HepG2 (cell line): ENCODE results near the gene RACGAP1. TPM values are rescaled to one million over a fixed set of nuclear protein-coding genes. Genes with fewer than 3 reads are reported as not detected.

Experiments
- ATAC-seq: fragments of 200-7000 bp; cut with Tn5 transposase; 3 replicates; pipeline ENCODE4 v1.9.1; 2020; ENCODE audit warnings: mild to moderate bottlenecking, moderate library complexity
- BruUV-seq: library from RNA; stranded (reverse); fragments of 400-500 nt; replicated peaks from 2 replicates; lab custom pipeline; 2021; lab: Mats Ljungman, UMichigan
- CTCF ChIA-PET: fragments of 300-600 bp; formaldehyde crosslinking; extraction: SDS; loops from one replicate; lab custom pipeline; 2021; ENCODE audit warnings: low total read pairs, inconsistent platforms, low intra/inter-chr PET ratio; lab: Yijun Ruan, JAX
- POLR2A ChIA-PET: fragments of 350-600 bp; sonication (Branson Sonifier 250); formaldehyde crosslinking; loops from one replicate; lab custom pipeline; 2020; ENCODE audit warnings: antibody characterized with exemption, inconsistent platforms; lab: Yijun Ruan, JAX
- DNase-seq: peaks from one replicate; pipeline ENCODE4 v3.0.0-alpha.2; 2015; ENCODE audit warnings: low spot score
- FAIRE-seq: peaks from 3 replicates; lab custom pipeline; 2011; peaks lifted over from hg19 to GRCh38; lab: Jason Lieb, UNC
- H2AFZ ChIP-seq: one replicate; pipeline ENCODE4 v1.6.1; 2011; ENCODE audit warnings: low read length, inconsistent platforms
- H3K27ac ChIP-seq: fragments of 300-600 bp; 3 replicates; pipeline ENCODE4 v1.8.0; 2011; ENCODE audit warnings: mixed run types, mild to moderate bottlenecking, mixed read lengths, low read length, inconsistent platforms; ENCODE audit not compliant: insufficient read depth; ENCODE audit errors: extremely low read length
- H3K27me3 ChIP-seq, 2 experiments: fragments of 200-600 bp in 1 of 2; 2 replicates in 1 of 2; 3 replicates in 1 of 2; pipeline versions ENCODE4 v1.6.0 to v1.8.0; 2011; ENCODE audit warnings: low read length in 2 of 2, mild to moderate bottlenecking in 2 of 2, moderate library complexity in 2 of 2, inconsistent platforms in 1 of 2; ENCODE audit not compliant: insufficient read depth in 2 of 2, control insufficient read depth in 1 of 2
- H3K36me3 ChIP-seq, 2 experiments: fragments of 200-600 bp in 1 of 2; replicated peaks in 1 of 2; 2 replicates in 1 of 2; 3 replicates in 1 of 2; pipeline versions ENCODE4 v1.5.1 to v1.8.0; 2011; ENCODE audit warnings: low read length in 2 of 2, inconsistent platforms in 1 of 2; ENCODE audit not compliant: insufficient read depth in 2 of 2, control insufficient read depth in 1 of 2
- H3K4me1 ChIP-seq: 2 replicates; pipeline ENCODE4 v1.5.1; 2012; ENCODE audit warnings: low read length, inconsistent platforms; ENCODE audit not compliant: insufficient read depth
- H3K4me2 ChIP-seq: 2 replicates; pipeline ENCODE4 v1.6.0; 2011; ENCODE audit warnings: low read depth, low read length, inconsistent platforms
- H3K4me3 ChIP-seq, 3 experiments: fragments of 200-600 bp in 1 of 3; sonication (generic), shearing (Covaris generic) in 1 of 3; replicated peaks in 1 of 3; 2 replicates each; pipeline ENCODE4 v1.5.1; 2011 to 2016; ENCODE audit warnings: low read length in 3 of 3, inconsistent platforms in 2 of 3, low read depth in 2 of 3, mild to moderate bottlenecking in 2 of 3, control low read depth in 1 of 3, mixed read lengths in 1 of 3; ENCODE audit not compliant: insufficient read depth in 1 of 3
- H3K79me2 ChIP-seq: one replicate; pipeline ENCODE4 v1.6.1; 2011; ENCODE audit warnings: low read length, inconsistent platforms; ENCODE audit not compliant: insufficient read depth
- H3K9ac ChIP-seq: 2 replicates; pipeline ENCODE4 v1.6.0; 2011; ENCODE audit warnings: mild to moderate bottlenecking, low read depth, low read length, inconsistent platforms; ENCODE audit not compliant: insufficient read depth
- H3K9me3 ChIP-seq: 2 replicates; pipeline ENCODE4 v1.5.1; 2012; ENCODE audit warnings: mild to moderate bottlenecking, low read length
- H4K20me1 ChIP-seq: 2 replicates; pipeline ENCODE4 v1.6.0; 2011; ENCODE audit warnings: inconsistent platforms, mild to moderate bottlenecking, low read length, moderate library complexity; ENCODE audit not compliant: insufficient read depth
- MAZ ChIP-seq, 2 experiments: sonication (generic) in 1 of 2; formaldehyde crosslinking in 1 of 2; IDR thresholded peaks; 2 replicates each; pipeline versions ENCODE4 v1.5.0 to v1.6.1; 2012 to 2020; ENCODE audit warnings: low read depth in 2 of 2, mild to moderate bottlenecking in 2 of 2, borderline replicate concordance in 1 of 2, improper control_type of control experiment in 1 of 2, low read length in 1 of 2, missing genetic modification reagents in 1 of 2, moderate library complexity in 1 of 2
- NFAT5 ChIP-seq: sonication (generic); formaldehyde crosslinking; IDR thresholded peaks from 2 replicates; pipeline ENCODE4 v1.4.0; 2020; ENCODE audit warnings: missing genetic modification reagents
- NR1H2 ChIP-seq: sonication (generic); formaldehyde crosslinking; IDR thresholded peaks from 2 replicates; pipeline ENCODE4 v1.8.1; 2022; ENCODE audit warnings: low read depth, missing genetic modification reagents, borderline replicate concordance
- TBP ChIP-seq: sonication (generic); formaldehyde crosslinking; IDR thresholded peaks from 2 replicates; pipeline ENCODE4 v1.5.0; 2020; ENCODE audit warnings: missing genetic modification reagents
- ZNF318 ChIP-seq: sonication (generic); formaldehyde crosslinking; IDR thresholded peaks from 2 replicates; pipeline ENCODE4 v1.4.0; 2020; ENCODE audit warnings: mild to moderate bottlenecking, missing genetic modification reagents
- ZNF367 ChIP-seq: sonication (generic); formaldehyde crosslinking; IDR thresholded peaks from 2 replicates; pipeline ENCODE4 v1.4.0; 2020; ENCODE audit warnings: missing genetic modification reagents, borderline replicate concordance
- ZNF484 ChIP-seq: sonication (generic); formaldehyde crosslinking; IDR thresholded peaks from 2 replicates; pipeline ENCODE4 v1.5.1; 2020; ENCODE audit warnings: mild to moderate bottlenecking, low read depth, missing genetic modification reagents, borderline replicate concordance
- ZNF850 ChIP-seq: sonication (generic); formaldehyde crosslinking; conservative IDR thresholded peaks from 2 replicates; pipeline ENCODE4 v1.9.0; 2021; ENCODE audit warnings: mild to moderate bottlenecking, missing genetic modification reagents
- WGBS: methylation state at CpG from one replicate; pipeline ENCODE4 v1.1.6; 2017; ENCODE audit warnings: low lambda C conversion rate; 5-methylcytosine and 5-hydroxymethylcytosine counted together
- in situ Hi-C: cut with HindIII; loops from 2 replicates; pipeline ENCODE4 v1.10.0; 2017; ENCODE audit warnings: low pct_unique_long_range_greater_than_20kb; ENCODE audit not compliant: extremely low pct_ligation_motif_present
- intact Hi-C: fragments of 100-400 bp; cut with micrococcal nuclease; formaldehyde crosslinking; loops from one replicate; pipeline ENCODE4 v1.10.0; 2022; ENCODE audit not compliant: unreplicated experiment
- polyA plus RNA-seq, 8 experiments: library from polyadenylated mRNA; depleted of rRNA in 3 of 8; stranded (reverse) in 7 of 8; unstranded in 1 of 8; fragments of >200 nt; fragmentation: Illumina TruSeq in 4 of 8; extraction: Trizol in 4 of 8; gene quantifications; 2 replicates each; pipeline versions ENCODE4 v1.2.1 to v1.2.3, GENCODE V29; 2011 to 2016; ENCODE audit warnings: low read depth in 4 of 8, missing spikeins in 1 of 8, mixed read lengths in 1 of 8; ENCODE audit not compliant: insufficient read depth in 1 of 8
- total RNA-seq, 5 experiments: library from RNA; depleted of rRNA; stranded (reverse); fragments of >200 nt; fragmentation: Illumina TruSeq; extraction: Trizol; gene quantifications; 2 replicates each; pipeline ENCODE4 v1.2.3, GENCODE V29; 2016; ENCODE audit warnings: low read depth in 1 of 5

RACGAP1 gene
- total and polyA plus RNA-seq, 2 of the 13 experiments (the other 11 are each of a cell fraction or from before 2014, with no cell fraction given) = 16.7 to 57.9 TPM

DNA sequence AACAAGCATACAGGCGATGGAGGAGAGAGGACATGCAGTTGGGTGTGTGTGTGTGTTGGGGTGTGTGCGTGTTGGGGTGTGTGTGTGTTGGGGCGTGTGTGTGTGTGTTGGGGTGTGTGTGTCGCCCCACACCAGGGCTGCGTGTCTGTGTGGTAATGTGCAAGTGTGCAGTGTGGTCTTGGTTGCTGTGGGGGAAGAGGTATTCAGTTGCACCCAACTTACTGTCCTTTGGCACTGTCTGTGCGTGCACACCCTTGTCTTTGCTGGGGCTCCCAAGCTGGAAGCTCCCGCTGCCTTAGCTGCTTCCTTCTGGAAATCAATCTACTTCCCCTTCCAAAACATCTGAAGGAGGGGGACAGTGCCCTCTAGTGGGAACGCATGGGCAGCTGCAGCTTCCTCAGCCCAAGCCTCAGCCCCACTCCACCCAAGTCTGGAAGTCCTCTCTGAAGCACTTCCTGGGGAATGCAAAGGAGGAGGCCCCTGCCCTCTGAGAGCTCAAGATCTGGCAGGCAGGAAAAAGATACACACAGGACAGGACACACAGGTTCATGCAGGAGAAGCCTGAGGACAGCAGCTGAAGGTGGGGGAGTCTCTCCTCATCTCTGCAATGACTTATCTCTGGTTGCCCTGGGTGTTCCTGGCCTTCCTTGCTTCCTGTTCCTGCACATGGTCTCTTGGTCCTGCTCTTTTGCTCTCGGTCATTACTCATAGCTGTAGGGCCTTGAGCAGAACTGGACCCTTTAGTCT, 45.2 kb upstream of the RACGAP1 start (continued):
- TF ChIP-seq NFAT5 (no peak), TBP (no peak), ZNF367 (no peak)
- TF ChIP-seq, all 625 proteins: peak for 17

DNA sequence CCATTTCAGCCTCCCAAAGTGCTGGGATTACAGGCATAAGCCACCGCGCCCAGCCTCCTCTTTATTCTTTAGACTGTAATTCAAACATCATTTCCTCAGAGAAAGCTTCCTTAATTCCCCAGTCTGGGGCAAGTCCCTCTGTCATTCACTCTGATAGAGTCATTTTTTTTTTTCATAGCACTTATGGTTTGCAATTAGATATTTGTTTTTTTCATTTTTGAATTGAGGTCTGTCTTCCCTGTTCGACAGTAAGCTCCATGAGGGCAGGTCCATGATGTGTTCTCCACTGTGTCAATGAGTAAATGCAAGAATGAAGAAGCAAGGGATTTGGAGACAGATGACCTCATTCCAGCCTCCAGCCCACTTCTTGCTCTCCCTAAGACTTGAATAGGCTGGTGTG, 44.2 kb upstream of the RACGAP1 start:
- no TSS peak for BruUV-seq
- intact Hi-C loops (no loop called here), in situ Hi-C loops (no loop called here)
- no peaks in the 10 kb centered on the region for H4K20me1 ChIP-seq
- ChIA-PET POLR2A (no interaction called here), CTCF (interaction anchor here (2.7 to 3.6 kb wide), 2 partner anchors 30 to 102 kb away, joined by 18 to 43 read pairs; no protein-coding TSS in a partner anchor)
- H2AFZ ChIP-seq = no peak overlapping the region
- no peaks in the 10 kb centered on the region for H3K36me3 ChIP-seq
- ATAC-seq (no peak), DNase-seq (no peak), FAIRE-seq (no peak)
- H3K27me3 ChIP-seq = peaks cover 1 to 7% of the 10 kb centered on the region in 2 experiments; a peak in 4 of 5 replicates
- no peak overlapping the region for H3K4me3 ChIP-seq
- WGBS = 89% methylated on average over 3 of the region's 3 CpGs
- H3K4me2 ChIP-seq = no peak overlapping the region
- H3K27ac ChIP-seq = no peak overlapping the region
- H3K9ac ChIP-seq = no peak overlapping the region
- H3K79me2 ChIP-seq = no peaks in the 10 kb centered on the region
- peaks cover 15% of the 10 kb centered on the region for H3K4me1 ChIP-seq
- no peaks in the 10 kb centered on the region for H3K9me3 ChIP-seq
- TF ChIP-seq ZNF318 (CRISPR knock-in tag) (no peak), MAZ (IDR thresholded peaks at IDR 0.05; ENCODE audit: borderline replicate concordance, low read depth, low read length) (no peak), MAZ (CRISPR knock-in tag; IDR thresholded peaks at IDR 0.05; ENCODE audit: low read depth) (no peak), ZNF484 (CRISPR knock-in tag) (no peak), ZNF850 (CRISPR knock-in tag) (no peak), NR1H2 (CRISPR knock-in tag) (no peak)
